Heart right ventricle (tissue), 16 donors: Measurements from ENCODE around the gene MMP23B. TPM values are rescaled to one million over a fixed set of nuclear protein-coding genes. Genes with fewer than 3 reads are reported as not detected.

Experiments used
- ATAC-seq, 8 donors: fragments of 200-7000 bp; cut with Tn5 transposase; one replicate each; pipeline ENCODE4 v1.9.1; 2020; ENCODE audit warnings: mild to moderate bottlenecking in 8 of 8, moderate library complexity in 8 of 8, moderate number of reproducible peaks in 1 of 8
- DNase-seq, 2 donors: peaks; one replicate each; pipeline ENCODE4 v3.0.0-alpha.2; 2020
- H3K27ac ChIP-seq, 10 donors: fragments of 200-600 bp; sonication (generic) in 2 of 10; one replicate each; pipeline versions ENCODE4 v1.5.0 to v1.8.0; 2020 to 2022; ENCODE audit warnings: mild to moderate bottlenecking in 3 of 10
- H3K27me3 ChIP-seq, 7 donors: fragments of 200-600 bp; one replicate each; pipeline ENCODE4 v1.8.0; 2021 to 2022; ENCODE audit warnings: mild to moderate bottlenecking in 2 of 7
- H3K36me3 ChIP-seq, 9 donors: fragments of 200-600 bp; sonication (generic) in 1 of 9; one replicate each; pipeline versions ENCODE4 v1.5.0 to v1.8.0; 2020 to 2022; ENCODE audit warnings: mild to moderate bottlenecking in 2 of 9
- H3K4me1 ChIP-seq, 9 donors: fragments of 200-600 bp; sonication (generic) in 1 of 9; one replicate each; pipeline versions ENCODE4 v1.5.0 to v1.8.0; 2020 to 2022; ENCODE audit warnings: mild to moderate bottlenecking in 4 of 9
- H3K4me3 ChIP-seq, 10 donors: fragments of 200-600 bp; sonication (generic) in 2 of 10; one replicate each; pipeline versions ENCODE4 v1.5.0 to v1.8.0; 2020 to 2022; ENCODE audit warnings: mild to moderate bottlenecking in 7 of 10, moderate library complexity in 2 of 10
- H3K9me3 ChIP-seq, 11 donors: fragments of 200-600 bp in 10 of 11; sonication (generic) in 2 of 11; one replicate each; pipeline versions ENCODE4 v1.5.0 to v1.8.0; 2013 to 2022; ENCODE audit warnings: mild to moderate bottlenecking in 2 of 11, control low read depth in 1 of 11, moderate library complexity in 1 of 11
- WGBS, 2 donors: extraction: QIAGEN DNeasy Blood & Tissue Kit; methylation state at CpG; one replicate each; pipeline ENCODE4 v1.1.7; 2013; ENCODE audit warnings: inconsistent platforms in 1 of 2; 5-methylcytosine and 5-hydroxymethylcytosine counted together
- intact Hi-C, 10 donors: fragments of 100-400 bp; cut with DNase I; formaldehyde crosslinking; loops; one replicate each; pipeline versions ENCODE4 v1.11.1 to v1.14.2; 2022
- polyA plus RNA-seq, 2 donors: library from polyadenylated mRNA; stranded (reverse); fragments of 200-250 nt; gene quantifications; one replicate each; pipeline ENCODE4 v1.2.3, GENCODE V29; 2013
- total RNA-seq, 10 donors: library from RNA; stranded (reverse); fragmentation: NEBNext Ultra II Directional in 3 of 10; extraction: Animal tissue kit (Norgen Biotek cat#: 25700) in 3 of 10; gene quantifications; one replicate each; pipeline versions ENCODE4 v1.2.1 to v1.2.4, GENCODE V29; 2021 to 2023
- TF ChIP-seq, protein P1 (sequence below), 9 donors: fragments of 200-600 bp; sonication (generic) in 2 of 9; IDR thresholded peaks; one replicate each; pipeline versions ENCODE4 v1.5.0 to v1.8.0; 2021 to 2022; ENCODE audit warnings: antibody characterized with exemption in 9 of 9, mild to moderate bottlenecking in 5 of 9, moderate library complexity in 1 of 9
- donor health status: Arrhythmogenic right ventricular cardiomyopathy.
- donor health status: ischemic (EF 13 %, LVEDD 7.1; RV severe dilation, severe dysfunction).
- donor health status: healthy with polysubstance abuse.
- donor health status: DM: no; HTN: yes; CAD: no.
- donor health status: DM: no; HTN: no; CAD: no.
- donor health status: ischemic (EF 25% LVEDD 6.9; RV normal size, moderate dysfunction).
- donor health status: ischemic (EF 25% LVEDD 5.7; RV mildly dilated, moderate dysfunction).
- donor health status: healthy.
- donor health status: DM: yes; HTN: yes; CAD: no.
- donor health status: Ischemic cardiomyopathy.
- donor health status: ischemic (EF 35%, LVEDD 5.7; RV mildly dilated, moderate dysfunction).
- donor health status: nonischemic (EF 11% LVEDD 7.7; RV severe dilation, severe dysfunction).
- donor health status: DM: yes; HTN: yes; CAD: no.
- donor health status: PGD.
- donor health status: ischemic (EF 29% LVEDD 5.4; RV normal size, mild dysfunction).
- donor health status: nonischemic (EF 23%, LVEDD 6.1; RV moderate dilation, normal function).

Gene MMP23B
- total and polyA plus RNA-seq, 12 donors: 14.2 to 113 (median 63.1) TPM

DNA sequence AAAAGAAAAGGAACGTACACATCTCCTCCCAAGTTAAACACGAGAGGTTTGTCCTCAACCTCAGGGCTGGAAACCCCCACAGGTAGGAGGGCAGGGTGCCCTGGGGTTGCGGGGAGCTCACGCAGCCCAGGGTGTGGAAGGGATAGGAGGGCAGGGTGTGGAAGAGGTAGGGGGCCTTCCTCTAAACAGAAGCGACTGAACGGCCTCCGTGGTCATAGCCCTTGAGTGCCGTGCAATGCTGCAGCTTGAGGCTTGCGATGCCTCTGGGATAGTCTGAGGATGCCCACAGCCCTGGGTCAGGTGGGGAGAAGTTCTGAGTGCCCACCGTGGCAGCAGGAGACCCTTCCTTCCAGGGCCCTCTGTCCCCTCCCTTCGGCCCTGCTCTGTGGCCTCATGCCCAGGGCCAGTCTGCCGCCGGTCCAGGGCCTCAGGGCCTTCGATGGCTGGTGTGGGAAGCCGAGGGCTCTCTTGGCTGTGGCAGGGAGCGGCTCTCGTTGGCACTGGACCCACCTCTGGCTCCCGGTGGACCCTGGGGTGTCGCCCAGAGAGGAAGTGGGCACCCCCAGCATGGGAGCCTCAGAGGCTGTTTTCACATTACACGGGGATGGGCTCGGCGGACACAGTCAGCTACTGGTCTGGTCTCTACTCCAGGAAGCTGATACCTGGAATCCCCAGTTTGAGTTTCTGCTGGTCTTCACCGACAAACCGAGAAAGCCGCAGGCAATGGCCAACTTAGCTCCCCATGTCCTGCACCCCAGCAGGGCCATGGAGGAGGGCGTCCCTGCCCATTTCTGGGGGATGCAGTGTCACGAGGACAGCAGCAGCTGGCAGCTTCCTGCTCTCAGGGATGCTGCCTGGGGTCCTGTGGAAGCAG lies 33.2 kb downstream of the MMP23B start:
- Histone ChIP-seq H3K36me3 (peaks cover 0 to 56% (median 15%) of the 10 kb centered on the region in 9 donors), H3K9me3 (no peaks in the 10 kb centered on the region), H3K27me3 (no peaks in the 10 kb centered on the region), H3K4me3 (no peak overlapping the region), H3K27ac (no peak overlapping the region), H3K4me1 (peaks cover 0 to 9% (median 0%) of the 10 kb centered on the region in 9 donors)
- TF ChIP-seq, protein P1, sequence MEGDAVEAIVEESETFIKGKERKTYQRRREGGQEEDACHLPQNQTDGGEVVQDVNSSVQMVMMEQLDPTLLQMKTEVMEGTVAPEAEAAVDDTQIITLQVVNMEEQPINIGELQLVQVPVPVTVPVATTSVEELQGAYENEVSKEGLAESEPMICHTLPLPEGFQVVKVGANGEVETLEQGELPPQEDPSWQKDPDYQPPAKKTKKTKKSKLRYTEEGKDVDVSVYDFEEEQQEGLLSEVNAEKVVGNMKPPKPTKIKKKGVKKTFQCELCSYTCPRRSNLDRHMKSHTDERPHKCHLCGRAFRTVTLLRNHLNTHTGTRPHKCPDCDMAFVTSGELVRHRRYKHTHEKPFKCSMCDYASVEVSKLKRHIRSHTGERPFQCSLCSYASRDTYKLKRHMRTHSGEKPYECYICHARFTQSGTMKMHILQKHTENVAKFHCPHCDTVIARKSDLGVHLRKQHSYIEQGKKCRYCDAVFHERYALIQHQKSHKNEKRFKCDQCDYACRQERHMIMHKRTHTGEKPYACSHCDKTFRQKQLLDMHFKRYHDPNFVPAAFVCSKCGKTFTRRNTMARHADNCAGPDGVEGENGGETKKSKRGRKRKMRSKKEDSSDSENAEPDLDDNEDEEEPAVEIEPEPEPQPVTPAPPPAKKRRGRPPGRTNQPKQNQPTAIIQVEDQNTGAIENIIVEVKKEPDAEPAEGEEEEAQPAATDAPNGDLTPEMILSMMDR (IDR thresholded peaks at IDR 0.05): no peak
- intact Hi-C loops: loop anchor here in 2 of 10 donors (5.0 kb wide), 1 partner anchor 62 kb away; no protein-coding TSS in a partner anchor
- WGBS, 2 donors: 88% methylated on average over 27 of the region's 27 CpGs
- DNase-seq (no peak), ATAC-seq (peak in 1 of 8 donors; percentile 14)

DNA sequence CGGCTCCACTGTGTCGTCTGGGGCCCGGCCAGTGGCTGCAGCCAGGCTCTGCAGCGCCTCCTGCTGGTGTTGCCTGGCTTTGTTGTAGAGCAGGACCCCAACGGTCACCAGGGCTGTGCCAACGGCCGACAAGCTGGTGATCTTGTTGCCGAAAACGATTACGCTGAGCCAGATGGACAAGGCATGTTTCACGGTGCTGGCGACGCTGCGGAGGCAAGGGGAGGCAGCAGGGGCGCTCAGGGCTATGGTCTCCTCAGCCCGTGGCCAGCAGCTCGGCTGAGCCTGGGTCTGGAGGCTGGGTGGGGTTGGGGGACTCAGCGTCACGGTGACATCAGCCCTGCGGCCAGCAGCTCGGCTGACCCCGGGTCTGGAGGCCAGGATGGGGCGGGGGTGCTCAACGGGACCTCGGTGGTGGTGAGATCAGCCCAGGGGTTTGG lies 33.9 kb downstream of the MMP23B start:
- intact Hi-C loops: loop anchor here in 2 of 10 donors (5.0 kb wide), 1 partner anchor 61 kb away; no protein-coding TSS in a partner anchor
- no peaks in the 10 kb centered on the region for H3K9me3 ChIP-seq

DNA sequence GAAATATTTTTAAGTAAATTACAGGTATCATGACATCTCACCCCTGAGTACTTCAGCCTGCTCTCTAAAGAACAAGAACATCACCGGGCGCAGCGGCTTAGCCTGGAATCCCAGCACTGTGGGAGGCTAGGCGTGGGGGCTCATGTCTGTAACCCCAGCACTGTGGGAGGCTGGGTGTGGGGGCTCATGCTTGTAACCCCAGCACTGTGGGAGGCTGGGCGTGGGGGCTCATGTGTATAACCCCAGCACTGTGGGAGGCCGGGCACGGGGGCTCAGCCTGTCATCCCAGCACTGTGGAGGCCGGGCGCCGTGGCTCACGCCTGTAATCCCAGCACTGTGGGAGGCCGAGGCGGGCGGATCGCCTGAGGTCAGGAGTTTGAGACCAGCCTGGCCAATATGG lies 34.6 kb downstream of the MMP23B start:
- Histone ChIP-seq H3K27ac (no peak overlapping the region), H3K27me3 (no peaks in the 10 kb centered on the region), H3K4me3 (no peak overlapping the region), H3K36me3 (peaks cover 0 to 68% (median 15%) of the 10 kb centered on the region in 9 donors), H3K9me3 (no peaks in the 10 kb centered on the region), H3K4me1 (peaks cover 0 to 17% (median 0%) of the 10 kb centered on the region in 9 donors)
- 95 to 98% methylated on average over 15 of the region's 15 CpGs for WGBS, 2 donors
- ATAC-seq: no peak
- no peak for DNase-seq
- intact Hi-C loops: loop anchor here in 2 of 10 donors (5.0 kb wide), 1 partner anchor 61 kb away; no protein-coding TSS in a partner anchor
- TF ChIP-seq, protein P1 (IDR thresholded peaks at IDR 0.05): no peak

More for the DNA sequence above, 33.9 kb downstream of the MMP23B start:
- TF ChIP-seq, protein P1 (IDR thresholded peaks at IDR 0.05): peak; percentile 5 to 53 (median 44)
- ATAC-seq (peak in 1 of 8 donors; percentile 39), DNase-seq (no peak)
- Histone ChIP-seq H3K4me3 (no peak overlapping the region), H3K4me1 (peaks cover 0 to 16% (median 0%) of the 10 kb centered on the region in 9 donors), H3K27me3 (no peaks in the 10 kb centered on the region), H3K36me3 (peaks cover 0 to 61% (median 15%) of the 10 kb centered on the region in 9 donors), H3K27ac (no peak overlapping the region)
- 83 to 85% methylated on average over 25 of the region's 25 CpGs for WGBS, 2 donors
